HPDE6-E6E7 (cell line): Measurements from ENCODE around the gene BICD1.

Source experiments
- DNase-seq: peaks from one replicate; pipeline ENCODE4 v3.0.0; 2011; ENCODE audit warnings: missing footprints; ENCODE audit errors: extremely low spot score

Gene BICD1

GRCh38 chr12:32400866-32401265 lies 294.2 kb downstream of the BICD1 start:
- DNase-seq: no peak

GRCh38 chr12:32402170-32402569 lies 295.5 kb downstream of the BICD1 start:
- DNase-seq: no peak

- no peak for DNase-seq
These were observed 296.3 kb downstream of the BICD1 start for GRCh38 chr12:32402946-32403345.

GRCh38 chr12:32407795-32408194 lies 301.1 kb downstream of the BICD1 start:
- no peak for DNase-seq

GRCh38 chr12:32413412-32413811 lies 306.8 kb downstream of the BICD1 start:
- no peak for DNase-seq

GRCh38 chr12:32418221-32418620 lies 311.6 kb downstream of the BICD1 start:
- DNase-seq: no peak

- no peak for DNase-seq
These were observed 312.4 kb downstream of the BICD1 start for GRCh38 chr12:32418903-32419519.

- no peak for DNase-seq
These were observed 312.9 kb downstream of the BICD1 start for GRCh38 chr12:32419520-32419960.

- DNase-seq: no peak
These were observed 313.7 kb downstream of the BICD1 start for GRCh38 chr12:32420356-32420755.

- DNase-seq: no peak
These were observed 316.9 kb downstream of the BICD1 start for GRCh38 chr12:32423559-32423958.

GRCh38 chr12:32431025-32431424 lies 324.4 kb downstream of the BICD1 start:
- DNase-seq: no peak
